Mesendoderm (in vitro differentiated cells): ENCODE measurements around the gene TFDP1.

ENCODE experiments used
- DNase-seq: peaks from one replicate; pipeline ENCODE4 v3.0.0; 2013
- H2AK5ac ChIP-seq: 2 replicates; pipeline ENCODE4 v1.6.1; 2013; ENCODE audit warnings: low read length, inconsistent platforms
- H2BK120ac ChIP-seq: 2 replicates; pipeline ENCODE4 v1.6.1; 2013; ENCODE audit warnings: low read depth, mild to moderate bottlenecking, low read length, moderate library complexity, mixed read lengths
- H2BK15ac ChIP-seq: replicated peaks from 2 replicates; pipeline ENCODE4 v1.6.1; 2013; ENCODE audit warnings: low read depth, mild to moderate bottlenecking, moderate library complexity
- H2BK5ac ChIP-seq: 2 replicates; pipeline ENCODE4 v1.6.1; 2013; ENCODE audit warnings: low read length, inconsistent platforms
- H3K18ac ChIP-seq: 2 replicates; pipeline ENCODE4 v1.6.1; 2013; ENCODE audit warnings: mild to moderate bottlenecking, low read length, mixed read lengths
- H3K23ac ChIP-seq: one replicate; pipeline ENCODE4 v1.6.1; 2013; ENCODE audit warnings: low read length
- H3K27ac ChIP-seq: 2 replicates; pipeline ENCODE4 v1.5.1; 2013; ENCODE audit warnings: low read depth, mild to moderate bottlenecking, inconsistent platforms, low read length, moderate library complexity
- H3K27me3 ChIP-seq: 2 replicates; pipeline ENCODE4 v1.6.1; 2013; ENCODE audit warnings: low read length, control low read depth, mild to moderate bottlenecking, inconsistent platforms; ENCODE audit not compliant: insufficient read depth, poor library complexity
- H3K36me3 ChIP-seq: 2 replicates; pipeline ENCODE4 v1.6.1; 2013; ENCODE audit warnings: low read length, inconsistent platforms; ENCODE audit not compliant: control insufficient read depth, insufficient read depth
- H3K4ac ChIP-seq: one replicate; pipeline ENCODE4 v1.6.1; 2013; ENCODE audit warnings: low read depth, mild to moderate bottlenecking, low read length, moderate library complexity
- H3K4me1 ChIP-seq: 2 replicates; pipeline ENCODE4 v1.6.1; 2013; ENCODE audit warnings: low read depth, low read length, inconsistent platforms; ENCODE audit not compliant: control insufficient read depth
- H3K4me2 ChIP-seq: 2 replicates; pipeline ENCODE4 v1.6.1; 2013; ENCODE audit warnings: low read length
- H3K4me3 ChIP-seq: 2 replicates; pipeline ENCODE4 v1.5.1; 2013; ENCODE audit warnings: mild to moderate bottlenecking, low read length
- H3K56ac ChIP-seq: one replicate; pipeline ENCODE4 v1.6.1; 2013; ENCODE audit warnings: low read length
- H3K79me1 ChIP-seq: 2 replicates; pipeline ENCODE4 v1.6.1; 2013; ENCODE audit warnings: low read length, inconsistent platforms
- H3K79me2 ChIP-seq: 2 replicates; pipeline ENCODE4 v1.6.1; 2013; ENCODE audit warnings: mild to moderate bottlenecking, low read length; ENCODE audit not compliant: control insufficient read depth, insufficient read depth
- H3K9ac ChIP-seq: 2 replicates; pipeline ENCODE4 v1.6.1; 2013; ENCODE audit warnings: low read length, inconsistent platforms
- H4K5ac ChIP-seq: one replicate; pipeline ENCODE4 v1.6.1; 2013; ENCODE audit warnings: low read length
- H4K8ac ChIP-seq: one replicate; pipeline ENCODE4 v1.6.1; 2013; ENCODE audit warnings: low read depth, mild to moderate bottlenecking, control low read depth, low read length, moderate library complexity
- WGBS: extraction: QIAGEN DNeasy Blood & Tissue Kit; methylation state at CpG from one replicate; pipeline ENCODE4 v1.1.7; 2013; ENCODE audit warnings: low lambda C conversion rate, missing lambda C conversion rate; ENCODE audit not compliant: insufficient coverage; ENCODE audit errors: extremely low coverage; 5-methylcytosine and 5-hydroxymethylcytosine counted together

TFDP1 gene

DNA sequence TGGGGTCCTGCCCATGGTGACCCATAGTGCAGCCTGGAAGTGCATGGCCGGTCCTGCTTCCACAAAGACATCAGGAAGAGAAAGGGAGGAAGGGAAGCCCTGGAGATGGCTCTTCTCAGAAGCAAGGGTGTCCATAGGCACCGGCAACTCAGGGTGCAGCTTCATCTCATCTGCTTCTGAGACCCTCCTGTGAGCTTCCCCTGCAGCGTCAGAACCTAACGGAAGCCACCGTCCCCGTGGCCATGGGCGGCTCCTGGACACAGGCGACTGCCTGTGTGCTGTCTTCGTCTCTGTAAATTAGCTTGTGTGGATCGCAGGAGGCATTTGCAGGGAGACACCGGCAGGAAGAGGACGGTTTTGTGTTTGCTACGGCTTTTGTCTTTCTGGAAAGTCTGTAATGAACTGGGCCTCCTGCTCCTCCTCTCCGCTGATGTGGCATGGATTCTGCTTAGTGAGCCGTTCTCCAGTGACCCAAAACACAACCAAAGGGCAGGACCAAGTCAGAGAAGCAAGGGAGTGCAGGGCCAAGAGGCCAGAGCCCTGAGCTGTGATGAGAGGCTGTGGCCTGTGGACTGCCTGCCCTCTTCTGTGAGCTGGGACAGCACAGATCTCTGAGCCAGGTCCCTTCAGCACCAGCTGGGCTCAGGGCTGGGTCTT, 70.9 kb downstream of the TFDP1 start:
- no peak overlapping the region for H4K8ac ChIP-seq

DNA sequence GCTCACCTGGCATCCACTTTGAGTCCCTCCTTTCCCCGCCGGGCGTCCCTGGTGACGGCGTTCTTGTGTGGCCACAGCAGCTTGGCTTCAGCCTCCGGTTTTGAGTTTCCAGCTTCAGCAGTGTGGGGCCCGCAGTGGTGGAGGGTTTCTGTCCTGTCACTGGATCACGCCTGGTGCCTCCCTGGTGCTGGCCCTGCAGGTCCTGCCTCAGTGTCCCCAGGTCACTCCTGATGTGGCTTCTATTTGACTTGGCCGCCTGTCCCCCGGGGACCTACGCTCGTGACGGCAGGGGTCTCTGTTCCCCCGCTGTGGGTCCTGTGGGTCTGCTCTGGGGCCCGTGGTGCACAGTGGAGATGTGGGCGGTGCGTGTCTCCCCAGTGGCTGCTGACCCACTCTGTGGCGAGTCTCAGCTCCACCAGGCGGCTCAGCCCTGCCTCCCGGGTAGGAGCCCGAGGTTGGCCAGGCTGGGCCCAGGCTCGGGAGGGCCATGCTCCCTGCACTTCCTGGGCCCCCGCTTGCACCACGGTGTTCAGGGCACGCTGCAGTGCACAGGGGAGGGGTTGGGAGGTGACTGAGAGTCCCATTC, 71.5 kb downstream of the TFDP1 start:
- H3K79me2 ChIP-seq: no peaks in the 10 kb centered on the region
- H3K9ac ChIP-seq: no peak overlapping the region
- H3K27me3 ChIP-seq: no peaks in the 10 kb centered on the region
- no CpG with 5 or more reads among the region's 25 CpGs for WGBS
- no peak overlapping the region for H2BK5ac ChIP-seq
- H3K4me1 ChIP-seq: peaks cover 4% of the 10 kb centered on the region
- H3K4me3 ChIP-seq: no peak overlapping the region
- no peak for DNase-seq
- H3K18ac ChIP-seq: no peak overlapping the region
- H3K4ac ChIP-seq: no peak overlapping the region
- no peaks in the 10 kb centered on the region for H3K36me3 ChIP-seq
- no peak overlapping the region for H2BK120ac ChIP-seq
- H4K8ac ChIP-seq: no peak overlapping the region
- H3K56ac ChIP-seq: no peak overlapping the region
- H3K79me1 ChIP-seq: no peaks in the 10 kb centered on the region
- no peak overlapping the region for H3K4me2 ChIP-seq
- H3K23ac ChIP-seq: no peak overlapping the region
- no peak overlapping the region for H2AK5ac ChIP-seq
- no peak overlapping the region for H2BK15ac ChIP-seq
- no peak overlapping the region for H3K27ac ChIP-seq
- no peak overlapping the region for H4K5ac ChIP-seq

More for the DNA sequence above, 70.9 kb downstream of the TFDP1 start:
- Histone ChIP-seq H2AK5ac (no peak overlapping the region), H3K4me1 (peaks cover 4% of the 10 kb centered on the region), H3K79me1 (no peaks in the 10 kb centered on the region), H3K18ac (no peak overlapping the region), H3K4me3 (no peak overlapping the region), H4K5ac (no peak overlapping the region), H2BK5ac (no peak overlapping the region), H2BK120ac (no peak overlapping the region), H3K23ac (no peak overlapping the region), H2BK15ac (no peak overlapping the region), H3K4ac (no peak overlapping the region), H3K27me3 (no peaks in the 10 kb centered on the region), H3K36me3 (no peaks in the 10 kb centered on the region), H3K79me2 (no peaks in the 10 kb centered on the region), H3K9ac (no peak overlapping the region), H3K4me2 (no peak overlapping the region), H3K27ac (no peak overlapping the region), H3K56ac (no peak overlapping the region)
- no peak for DNase-seq
- WGBS: no CpG with 5 or more reads among the region's 15 CpGs

DNA sequence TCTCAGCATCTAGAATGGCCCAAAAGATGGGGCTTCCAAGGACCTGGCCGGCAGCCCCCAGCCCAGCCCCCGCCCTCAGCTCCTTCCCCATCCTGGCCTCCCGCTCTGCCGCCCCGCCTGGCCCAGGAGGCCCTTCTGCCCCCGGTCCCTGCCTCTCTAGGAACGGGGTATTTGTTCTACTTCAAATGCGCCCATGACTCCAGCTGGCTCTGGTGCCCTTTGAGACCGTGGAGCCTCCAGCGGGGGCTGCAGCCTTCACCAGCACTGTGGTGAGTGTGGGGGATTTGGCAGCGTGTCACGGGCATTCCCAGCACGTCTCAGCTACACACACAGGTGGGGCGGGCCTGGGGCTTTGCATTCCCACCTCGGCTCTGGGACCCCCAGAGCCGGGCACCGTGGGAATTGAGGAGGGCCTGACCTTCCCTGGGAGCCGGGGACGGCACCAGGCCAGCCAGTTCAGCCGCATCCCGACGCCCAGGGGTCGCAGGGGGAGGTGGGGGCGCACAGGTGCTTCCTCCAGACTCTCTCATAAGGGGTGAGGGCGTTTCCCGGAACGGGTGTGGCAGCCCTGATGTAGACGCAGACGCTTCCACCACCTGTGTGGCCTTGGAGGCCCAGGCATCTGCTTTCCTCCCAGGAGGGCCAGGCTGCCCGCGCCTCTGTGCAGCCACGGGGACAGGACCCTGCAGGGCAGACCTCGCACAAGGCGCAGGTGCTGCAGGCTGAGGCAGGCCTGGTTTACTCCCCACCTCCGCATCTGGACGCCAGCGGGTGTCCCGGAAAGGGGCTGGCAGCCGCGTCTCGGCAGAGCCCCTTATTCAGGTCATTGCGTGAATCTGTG, 72.5 kb downstream of the TFDP1 start:
- no peaks in the 10 kb centered on the region for H3K79me2 ChIP-seq
- no peak overlapping the region for H3K4me3 ChIP-seq
- no peak overlapping the region for H3K27ac ChIP-seq
- no peak for DNase-seq
- no peak overlapping the region for H2BK15ac ChIP-seq
- H3K4me1 ChIP-seq: peaks cover 4% of the 10 kb centered on the region
- H2BK120ac ChIP-seq: no peak overlapping the region
- H2BK5ac ChIP-seq: no peak overlapping the region
- H3K18ac ChIP-seq: no peak overlapping the region
- WGBS: no CpG with 5 or more reads among the region's 42 CpGs
- no peak overlapping the region for H3K4me2 ChIP-seq
- no peak overlapping the region for H4K8ac ChIP-seq
- no peak overlapping the region for H2AK5ac ChIP-seq
- H3K79me1 ChIP-seq: no peaks in the 10 kb centered on the region
- no peak overlapping the region for H3K23ac ChIP-seq
- no peaks in the 10 kb centered on the region for H3K36me3 ChIP-seq
- no peak overlapping the region for H4K5ac ChIP-seq
- no peak overlapping the region for H3K56ac ChIP-seq
- no peak overlapping the region for H3K4ac ChIP-seq
- no peaks in the 10 kb centered on the region for H3K27me3 ChIP-seq
- H3K9ac ChIP-seq: no peak overlapping the region

DNA sequence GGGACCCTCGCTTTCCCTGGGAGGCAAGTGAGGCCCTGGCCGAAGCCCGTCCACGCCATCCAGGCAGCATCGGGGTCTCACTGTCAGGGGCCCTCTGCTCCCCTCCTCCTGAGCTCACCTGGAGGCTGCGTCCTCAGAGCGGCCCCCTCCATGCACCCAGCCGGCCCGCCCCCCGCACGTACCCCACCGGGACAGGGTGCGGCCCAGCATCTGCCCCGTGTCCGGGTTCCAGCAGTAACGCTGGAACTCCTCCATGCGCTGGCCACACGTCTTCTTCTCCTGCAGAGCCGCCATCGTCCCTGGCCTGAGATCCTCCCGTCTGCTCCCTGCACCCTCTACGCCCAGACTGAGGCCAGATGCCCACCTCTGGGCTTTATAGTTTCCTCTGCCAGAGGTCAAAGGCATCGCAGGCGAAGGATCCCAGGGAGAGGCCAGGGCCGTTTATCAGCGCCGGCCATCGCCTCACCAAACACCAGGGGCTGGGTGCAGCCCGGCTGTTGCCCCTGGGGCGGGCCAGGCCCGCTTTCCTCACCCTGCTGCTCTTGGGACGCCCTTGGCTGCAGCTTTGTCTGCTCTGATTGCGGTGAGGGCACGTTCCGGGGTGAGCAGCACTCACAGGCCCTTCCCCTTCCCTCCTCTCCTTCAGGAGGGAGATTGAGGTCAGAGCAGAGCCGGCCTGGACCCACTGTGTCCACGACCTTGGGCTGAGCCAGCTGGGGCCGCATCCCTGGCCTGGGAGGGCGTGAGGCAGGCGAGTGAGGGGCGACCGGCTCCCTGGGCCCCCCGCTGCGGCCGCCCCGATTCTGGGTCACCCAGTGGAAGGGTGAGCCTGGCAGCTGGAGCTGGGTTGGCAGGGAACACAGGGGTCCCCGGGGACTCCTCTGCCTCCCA, 73.5 kb downstream of the TFDP1 start, which contains the start of gene ATP4B:
TSS of gene ATP4B (minus strand) at position 348 of the 891 bp plus-strand sequence. CDS start at position 294, 54 bp downstream.
- H3K36me3 ChIP-seq: no peaks in the 10 kb centered on the region
- no peak within 1 kb of the TSS for H4K5ac ChIP-seq
- no peak within 1 kb of the TSS for H3K4me3 ChIP-seq
- H3K56ac ChIP-seq: peak within 1 kb of the TSS; percentile 31
- H3K18ac ChIP-seq: no peak within 1 kb of the TSS
- peaks cover 4% of the 10 kb centered on the region for H3K4me1 ChIP-seq
- H3K9ac ChIP-seq: no peak within 1 kb of the TSS
- H2BK5ac ChIP-seq: no peak within 1 kb of the TSS
- H3K23ac ChIP-seq: no peak within 1 kb of the TSS
- H3K4ac ChIP-seq: no peak within 1 kb of the TSS
- DNase-seq: no peak
- H3K79me2 ChIP-seq: no peaks in the 10 kb centered on the region
- H2BK120ac ChIP-seq: no peak within 1 kb of the TSS
- no peak within 1 kb of the TSS for H2AK5ac ChIP-seq
- H3K4me2 ChIP-seq: no peak within 1 kb of the TSS
- H2BK15ac ChIP-seq: no peak within 1 kb of the TSS
- H3K27ac ChIP-seq: no peak within 1 kb of the TSS
- no peaks in the 10 kb centered on the region for H3K79me1 ChIP-seq
- H4K8ac ChIP-seq: no peak within 1 kb of the TSS
- H3K27me3 ChIP-seq: no peaks in the 10 kb centered on the region
- WGBS: no CpG with 5 or more reads among the region's 47 CpGs

DNA sequence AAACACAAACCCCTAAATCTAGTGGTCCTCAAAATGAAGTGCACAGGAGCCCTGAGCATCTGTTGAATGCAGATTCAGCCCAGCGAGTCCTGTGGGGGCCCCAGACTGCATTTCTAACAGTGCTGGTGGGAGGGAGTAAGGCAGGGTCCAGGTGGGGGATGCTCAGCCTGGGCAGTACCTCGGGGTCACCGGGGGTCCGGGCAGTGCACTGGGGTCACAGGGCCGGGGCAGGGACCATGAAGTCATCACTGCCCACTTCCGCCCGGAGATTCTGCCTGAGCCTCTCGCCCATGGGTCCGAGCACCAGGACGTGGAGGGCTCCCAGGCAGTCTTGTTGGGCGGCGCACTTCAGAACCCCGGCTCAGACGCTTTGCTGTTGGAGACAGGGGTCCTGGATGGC, 74.3 kb downstream of the TFDP1 start:
- Histone ChIP-seq H3K27ac (no peak overlapping the region), H4K8ac (no peak overlapping the region), H3K4me1 (peaks cover 1% of the 10 kb centered on the region), H3K56ac (no peak overlapping the region), H3K79me2 (no peaks in the 10 kb centered on the region), H3K18ac (no peak overlapping the region), H4K5ac (no peak overlapping the region), H3K9ac (no peak overlapping the region), H2BK15ac (no peak overlapping the region), H2AK5ac (no peak overlapping the region), H3K4me3 (no peak overlapping the region), H3K4ac (no peak overlapping the region), H3K4me2 (no peak overlapping the region), H3K27me3 (no peaks in the 10 kb centered on the region), H2BK5ac (no peak overlapping the region), H3K79me1 (no peaks in the 10 kb centered on the region), H3K23ac (no peak overlapping the region), H2BK120ac (no peak overlapping the region), H3K36me3 (no peaks in the 10 kb centered on the region)
- DNase-seq: no peak
- no CpG with 5 or more reads among the region's 14 CpGs for whole genome bisulfite sequencing
